Ecto neural progenitor cell (in vitro differentiated cells): ENCODE measurements around the gene TCEANC2.
"Not testable (repeated sequence)": the region's sequence is repeated elsewhere in the genome, so short reads cannot be mapped to it uniquely, and the experiment has no call there.

ENCODE experiments used
- DNase-seq: peaks from one replicate; pipeline ENCODE4 v3.0.0-alpha.2; 2018; ENCODE audit warnings: low spot score

Gene TCEANC2

DNA sequence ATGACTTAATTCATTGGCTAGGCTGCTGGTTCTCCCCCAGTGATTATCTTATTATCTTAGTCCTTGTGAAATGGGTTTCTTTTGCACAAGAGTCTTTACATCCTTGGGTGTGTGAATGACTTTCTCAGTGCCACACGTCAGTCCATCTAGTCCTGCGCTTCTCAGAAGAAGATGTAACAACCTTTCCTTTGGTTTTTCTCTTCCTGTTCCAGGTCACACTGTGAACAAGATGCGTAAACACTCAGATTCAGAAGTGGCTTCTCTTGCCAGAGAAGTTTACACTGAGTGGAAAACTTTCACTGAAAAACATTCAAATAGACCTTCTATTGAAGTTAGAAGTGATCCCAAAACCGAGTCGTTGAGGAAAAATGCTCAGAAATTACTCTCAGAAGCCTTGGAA, 35.0 kb downstream of the TCEANC2 start:
- no peak for DNase-seq

- no peak for DNase-seq
Measured at GRCh38 chr1:54091666-54092065, 38.3 kb downstream of the TCEANC2 start.

GRCh38 chr1:54094001-54094729, 40.8 kb downstream of the TCEANC2 start:
- no peak for DNase-seq

DNA sequence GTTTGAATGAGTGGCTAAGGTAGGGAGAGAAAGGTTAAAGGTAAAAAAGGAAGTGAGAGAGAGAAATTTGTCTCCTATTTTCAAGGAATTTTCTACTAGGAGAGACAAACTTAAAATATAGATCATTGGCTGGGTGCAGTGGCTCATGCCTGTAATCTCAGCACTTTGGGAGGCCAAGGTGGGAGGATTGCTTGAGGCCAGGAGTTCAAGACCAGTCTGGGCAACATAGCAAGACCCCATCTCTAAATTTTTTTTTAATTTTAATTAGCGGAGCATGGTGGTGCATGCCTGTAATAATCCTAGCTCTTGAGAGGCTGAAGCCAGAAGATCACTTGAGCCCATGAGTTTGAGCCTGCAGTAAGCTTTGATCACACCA, 41.3 kb downstream of the TCEANC2 start:
- DNase-seq, result not testable (repeated sequence)

DNA sequence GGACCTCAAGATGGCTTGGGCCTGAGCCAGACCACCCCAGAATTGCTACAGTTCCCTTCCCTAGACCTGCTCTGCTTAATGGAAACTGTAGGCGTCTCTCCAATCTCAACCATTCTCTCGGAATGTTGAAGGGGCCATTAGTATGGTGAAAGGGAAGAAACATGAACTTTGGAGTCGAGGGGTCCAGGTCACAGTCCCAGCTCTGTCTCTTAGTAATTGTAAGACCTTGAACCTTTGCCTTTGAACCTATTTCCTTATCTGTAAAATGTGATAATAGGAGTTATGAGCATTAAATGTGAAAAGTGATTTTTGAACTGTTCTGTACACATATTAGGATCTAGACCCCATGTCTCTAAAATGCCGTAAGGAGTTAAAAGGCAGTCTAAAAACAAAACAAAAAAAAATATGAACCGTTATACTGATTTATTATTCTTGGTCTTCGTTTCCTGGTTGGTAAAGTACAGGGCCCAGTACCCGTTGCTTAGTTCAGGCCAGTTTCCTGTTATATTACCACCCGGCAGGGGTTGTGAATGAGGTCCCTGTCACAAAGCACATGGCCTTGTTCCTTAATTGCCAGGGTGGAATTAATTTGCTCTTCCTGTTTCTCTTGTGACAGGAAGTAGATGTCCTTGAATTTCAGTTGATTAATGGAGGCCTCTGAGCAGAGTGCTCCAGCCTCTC, 42.3 kb downstream of the TCEANC2 start:
- DNase-seq, result no peak

GRCh38 chr1:54096227-54096876, 42.9 kb downstream of the TCEANC2 start:
- DNase-seq, result no peak

DNA sequence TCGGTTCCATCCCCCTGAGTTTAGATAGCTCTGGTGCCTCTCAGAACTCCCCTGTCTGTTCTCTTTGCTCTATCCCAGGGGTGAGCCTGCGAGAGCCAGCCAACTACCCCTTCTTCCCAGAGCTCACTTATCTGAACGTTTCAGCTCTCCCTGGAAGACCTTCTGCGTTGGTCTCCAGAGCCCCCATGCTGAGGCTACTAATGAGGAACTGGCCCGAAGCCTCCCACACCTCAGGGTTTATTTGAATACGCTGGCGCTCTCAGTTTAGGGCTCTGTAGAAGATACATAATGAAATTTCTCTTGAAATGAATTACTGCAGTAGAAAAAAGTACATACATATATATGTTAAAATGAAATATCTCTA, 43.5 kb downstream of the TCEANC2 start:
- no peak for DNase-seq

GRCh38 chr1:54099061-54099610, 45.7 kb downstream of the TCEANC2 start:
- DNase-seq, result no peak

GRCh38 chr1:54100500-54100899, 47.1 kb downstream of the TCEANC2 start:
- DNase-seq, result no peak

DNA sequence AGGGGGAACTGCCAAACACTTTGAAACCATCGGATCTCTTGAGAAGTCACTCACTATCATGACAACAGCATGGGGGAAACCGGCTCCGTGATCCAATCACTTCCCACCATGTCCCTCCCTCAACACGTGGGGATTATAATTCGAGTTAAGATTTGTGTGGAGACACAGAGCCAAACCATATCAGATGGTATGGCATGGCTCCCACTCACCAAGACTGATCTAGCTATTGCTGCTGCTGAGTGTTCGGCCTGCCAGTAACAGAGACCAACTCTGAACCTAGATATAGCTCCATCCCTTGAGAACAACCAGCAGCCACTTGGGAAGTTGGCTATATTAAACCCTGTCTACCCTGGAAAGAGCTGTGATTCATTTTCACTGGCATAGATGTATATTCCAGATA, 50.0 kb downstream of the TCEANC2 start:
- DNase-seq, result no peak

- DNase-seq, result not testable (repeated sequence)
Measured at GRCh38 chr1:54104613-54105012, 51.2 kb downstream of the TCEANC2 start.

GRCh38 chr1:54105080-54105479, 51.7 kb downstream of the TCEANC2 start:
- DNase-seq, result no peak

DNA sequence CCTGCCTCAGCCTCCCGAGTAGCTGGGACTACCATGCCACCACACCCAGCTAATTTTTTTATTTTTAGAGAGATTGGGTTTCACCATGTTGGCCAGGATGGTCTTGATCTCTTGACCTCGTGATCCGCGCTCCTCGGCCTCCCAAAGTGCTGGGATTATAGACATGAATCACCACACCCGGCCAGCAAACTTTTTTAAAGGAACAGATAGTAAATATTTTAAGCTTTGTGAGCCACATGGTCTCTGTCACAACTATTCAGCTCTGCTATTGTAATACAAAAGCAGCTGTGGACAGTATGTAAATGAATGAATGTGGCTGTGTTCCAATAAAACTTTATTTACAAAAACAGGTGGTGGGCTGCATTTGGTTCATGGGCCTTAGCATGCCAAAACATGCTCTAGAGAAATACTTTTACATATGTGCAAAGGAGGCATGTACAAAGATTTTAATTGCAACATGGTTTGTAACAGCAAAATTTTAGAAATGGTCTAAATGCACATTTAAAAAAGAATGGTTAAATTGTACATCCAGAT, 52.4 kb downstream of the TCEANC2 start:
- no peak for DNase-seq

DNA sequence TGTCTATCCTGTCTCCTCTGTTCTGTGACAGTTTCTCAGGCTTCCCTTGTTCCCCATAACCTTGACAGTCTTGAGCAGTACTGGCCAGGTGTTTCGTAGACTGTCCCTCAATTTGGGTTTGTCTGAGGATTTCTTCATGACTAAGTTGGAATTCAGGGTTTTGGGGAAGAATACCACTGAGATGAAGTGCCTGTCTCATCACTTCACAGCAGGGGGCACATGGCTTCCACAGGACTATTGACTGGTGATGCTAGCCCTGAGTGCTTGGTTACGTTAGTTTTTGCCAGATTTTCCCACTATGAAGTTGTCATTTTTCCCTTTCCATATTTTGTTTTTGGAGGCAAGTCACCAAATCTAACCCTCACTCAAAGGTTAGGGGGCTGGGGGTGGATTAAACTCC, 53.7 kb downstream of the TCEANC2 start:
- no peak for DNase-seq

GRCh38 chr1:54108156-54108555, 54.7 kb downstream of the TCEANC2 start:
- DNase-seq, result no peak

DNA sequence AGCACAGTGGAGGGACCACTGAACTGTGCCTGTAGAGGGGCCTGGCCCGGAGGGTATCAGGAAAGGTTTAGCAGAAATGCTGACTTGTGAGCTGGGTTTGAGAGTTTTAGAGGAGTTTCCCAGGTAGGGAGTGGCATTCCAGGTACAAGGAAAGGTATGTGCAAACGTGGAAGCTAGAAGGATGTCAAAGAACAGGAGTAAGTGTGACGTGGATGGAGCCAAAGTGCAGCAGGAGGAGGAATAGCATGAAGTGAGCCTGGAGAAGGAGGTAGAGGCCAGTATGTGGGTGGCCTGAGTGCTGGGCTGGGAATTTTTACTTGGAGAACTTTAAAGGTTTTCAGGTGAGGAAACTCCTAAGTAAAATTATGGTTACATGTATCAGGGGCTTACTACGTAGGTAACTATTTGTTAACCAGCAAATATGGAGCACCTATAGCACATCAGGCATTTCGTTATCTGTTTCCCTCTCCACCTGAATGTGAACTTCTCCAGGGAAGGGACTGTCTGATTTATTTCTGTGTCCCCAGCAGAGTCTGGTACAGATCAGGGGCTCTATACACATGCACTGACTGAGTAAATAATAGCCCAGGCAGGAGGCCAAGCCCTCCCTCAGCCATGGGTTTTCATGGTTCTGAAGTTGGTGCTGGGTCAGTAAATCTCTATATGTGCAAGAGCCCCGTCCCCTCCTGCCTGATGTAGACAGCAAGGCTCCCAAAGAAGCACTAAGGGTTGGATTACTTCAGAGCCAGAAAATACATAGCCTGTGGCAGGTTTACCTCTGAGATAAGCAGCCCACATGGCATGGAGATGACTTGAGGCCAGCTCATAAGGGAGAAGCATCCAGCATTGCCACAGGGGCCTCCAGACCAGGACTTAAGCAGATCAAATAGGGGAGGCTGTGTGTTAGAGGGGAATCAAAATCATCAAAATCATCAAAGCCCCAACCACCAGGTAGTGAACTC, 56.0 kb downstream of the TCEANC2 start:
- DNase-seq, result no peak

DNA sequence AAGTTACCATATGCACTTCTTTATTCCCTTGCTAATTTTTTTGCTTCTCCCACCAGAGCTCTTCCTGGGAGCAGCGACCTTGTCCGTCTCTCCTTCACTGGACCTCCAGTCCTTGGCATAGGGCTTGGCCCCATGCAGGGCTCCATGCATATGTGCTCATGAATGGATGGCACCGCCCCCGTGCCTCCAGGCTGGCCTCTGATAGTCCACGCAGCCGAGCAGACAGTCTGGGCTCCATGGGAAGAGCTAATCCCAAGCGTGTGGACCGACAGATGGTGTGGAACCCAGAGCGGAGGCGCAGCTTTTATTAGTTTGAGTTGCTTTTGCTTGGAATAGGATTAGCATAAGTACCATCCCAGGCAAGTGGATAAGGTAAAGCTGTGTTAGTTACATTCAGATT, 57.6 kb downstream of the TCEANC2 start:
- no peak for DNase-seq

DNA sequence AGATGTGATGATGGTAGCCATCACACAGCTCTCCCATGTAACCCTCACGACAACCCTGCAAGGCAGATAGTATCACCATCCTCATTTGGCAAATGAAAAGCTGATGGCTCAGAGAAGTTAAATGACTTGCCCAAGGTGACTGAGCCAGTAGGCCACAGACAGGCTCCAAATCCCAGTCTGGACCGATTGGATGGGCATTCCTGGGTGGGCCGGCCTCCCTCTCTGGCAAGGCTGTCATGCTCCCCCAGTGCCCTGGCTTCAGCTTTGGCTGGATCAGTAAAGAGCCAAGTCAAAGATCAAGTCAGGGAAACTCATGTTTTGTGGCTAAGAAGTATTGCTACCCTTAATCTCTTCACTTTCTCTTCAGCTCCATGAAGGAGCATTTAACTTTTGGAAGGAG, 58.2 kb downstream of the TCEANC2 start:
- no peak for DNase-seq

DNA sequence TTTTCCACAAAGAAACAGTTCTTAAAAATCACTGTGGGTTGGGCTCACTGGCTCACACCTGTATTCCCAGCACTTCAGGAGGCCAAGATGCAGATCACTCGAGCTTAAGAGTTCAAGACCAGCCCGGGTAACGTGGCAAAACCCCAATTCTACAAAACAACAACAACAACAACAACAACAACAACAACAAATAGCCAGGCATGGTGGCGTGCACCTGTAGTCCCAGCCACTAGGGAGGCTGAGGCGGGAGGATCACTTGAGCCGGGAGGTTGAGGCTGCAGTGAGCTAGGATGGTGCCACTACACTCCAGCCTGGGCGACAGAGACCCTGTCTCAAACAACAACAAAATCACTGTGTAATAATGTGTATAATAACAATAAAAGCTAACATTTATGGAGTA, 58.6 kb downstream of the TCEANC2 start:
- DNase-seq, result no peak

GRCh38 chr1:54112705-54113368, 59.4 kb downstream of the TCEANC2 start:
- no peak for DNase-seq

- DNase-seq, result no peak
Measured at GRCh38 chr1:54114001-54114400, 60.6 kb downstream of the TCEANC2 start.
